HG03139 (cell line): ENCODE data around the gene MRPL55.

Experiments used
- ATAC-seq: cut with Tn5 transposase; IDR thresholded peaks from one replicate; pipeline ENCODE4 v1.9.1; 2021; ENCODE audit not compliant: unreplicated experiment

The MRPL55 gene

DNA sequence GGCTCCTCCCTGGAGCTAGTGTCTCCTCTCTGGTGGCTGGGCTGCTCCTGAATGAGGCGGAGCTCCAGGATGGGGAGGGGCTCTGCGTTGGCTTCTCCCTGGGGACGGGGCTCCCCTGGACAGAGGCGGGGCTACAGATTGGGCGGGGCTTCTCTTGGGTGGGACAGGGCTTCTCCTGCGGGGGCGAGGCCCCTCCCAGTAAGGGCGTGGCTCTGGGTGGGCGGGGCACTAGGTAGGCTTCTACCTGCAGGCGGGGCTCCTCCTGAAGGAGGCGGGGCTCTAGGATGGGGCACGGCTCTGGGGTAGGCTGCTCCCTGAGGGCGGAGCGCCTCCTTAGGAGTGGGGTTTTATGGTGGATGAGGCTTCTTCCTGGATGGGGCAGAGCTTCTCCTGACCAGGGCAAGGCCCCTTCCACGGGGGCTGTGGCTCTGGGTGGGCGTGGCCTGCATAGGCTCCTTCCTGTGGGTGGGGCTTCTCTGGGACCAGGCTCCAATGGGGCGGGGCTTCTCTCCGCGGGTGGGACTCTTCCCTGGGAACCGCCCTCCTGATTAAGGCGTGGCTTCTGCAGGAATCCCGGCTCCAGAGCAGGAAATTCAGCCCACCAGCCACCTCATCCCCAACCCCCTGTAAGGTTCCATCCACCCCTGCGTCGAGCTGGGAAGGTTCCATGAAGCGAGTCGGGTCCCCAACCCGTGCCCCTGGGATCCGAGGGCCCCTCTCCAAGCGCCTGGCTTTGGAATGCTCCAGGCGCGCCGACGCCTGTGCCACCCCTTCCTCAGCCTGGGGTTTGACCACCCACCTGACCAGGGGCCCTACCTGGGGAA lies 49.3 kb downstream of the MRPL55 start:
- no peak for ATAC-seq

DNA sequence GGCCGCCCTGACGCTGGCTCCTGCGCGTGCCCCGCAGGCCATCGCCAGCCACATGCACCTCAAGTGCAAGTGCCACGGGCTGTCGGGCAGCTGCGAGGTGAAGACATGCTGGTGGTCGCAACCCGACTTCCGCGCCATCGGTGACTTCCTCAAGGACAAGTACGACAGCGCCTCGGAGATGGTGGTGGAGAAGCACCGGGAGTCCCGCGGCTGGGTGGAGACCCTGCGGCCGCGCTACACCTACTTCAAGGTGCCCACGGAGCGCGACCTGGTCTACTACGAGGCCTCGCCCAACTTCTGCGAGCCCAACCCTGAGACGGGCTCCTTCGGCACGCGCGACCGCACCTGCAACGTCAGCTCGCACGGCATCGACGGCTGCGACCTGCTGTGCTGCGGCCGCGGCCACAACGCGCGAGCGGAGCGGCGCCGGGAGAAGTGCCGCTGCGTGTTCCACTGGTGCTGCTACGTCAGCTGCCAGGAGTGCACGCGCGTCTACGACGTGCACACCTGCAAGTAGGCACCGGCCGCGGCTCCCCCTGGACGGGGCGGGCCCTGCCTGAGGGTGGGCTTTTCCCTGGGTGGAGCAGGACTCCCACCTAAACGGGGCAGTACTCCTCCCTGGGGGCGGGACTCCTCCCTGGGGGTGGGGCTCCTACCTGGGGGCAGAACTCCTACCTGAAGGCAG lies 50.0 kb downstream of the MRPL55 start:
- no peak for ATAC-seq

- no peak for ATAC-seq
Observed at GRCh38 chr1:228058172-228058948, 50.7 kb downstream of the MRPL55 start.
